H9 (cell line): Measurements from ENCODE around the gene CHM. TPM values are rescaled to one million over a fixed set of nuclear protein-coding genes. Genes with fewer than 3 reads are reported as not detected.
"Not testable (repeated sequence)": the region's sequence is repeated elsewhere in the genome, so short reads cannot be mapped to it uniquely, and the experiment has no call there.

ENCODE experiments used
- DNase-seq: peaks from one replicate; pipeline ENCODE4 v3.0.0-alpha.2; 2017
- H2AFZ ChIP-seq: one replicate; pipeline ENCODE4 v1.6.1; 2013; ENCODE audit warnings: mild to moderate bottlenecking, low read length, control low read depth, moderate library complexity
- H2AK5ac ChIP-seq: 2 replicates; pipeline ENCODE4 v1.6.1; 2013; ENCODE audit warnings: low read length, control low read depth, mixed read lengths; ENCODE audit not compliant: insufficient read length
- H2BK120ac ChIP-seq: one replicate; pipeline ENCODE4 v1.6.1; 2013; ENCODE audit warnings: low read depth, mild to moderate bottlenecking, low read length, control low read depth, inconsistent platforms; ENCODE audit not compliant: poor library complexity, severe bottlenecking
- H2BK12ac ChIP-seq: 2 replicates; pipeline ENCODE4 v1.6.1; 2013; ENCODE audit warnings: low read length, control low read depth, mixed read lengths, low read depth; ENCODE audit not compliant: insufficient read length
- H2BK15ac ChIP-seq: 2 replicates; pipeline ENCODE4 v1.6.1; 2013; ENCODE audit warnings: low read depth, low read length, control low read depth
- H2BK20ac ChIP-seq: one replicate; pipeline ENCODE4 v1.6.1; 2013; ENCODE audit warnings: low read depth, mild to moderate bottlenecking, low read length, control low read depth, inconsistent platforms; ENCODE audit not compliant: poor library complexity, severe bottlenecking
- H2BK5ac ChIP-seq: 2 replicates; pipeline ENCODE4 v1.6.1; 2013; ENCODE audit warnings: low read length, control low read depth, mixed read lengths; ENCODE audit not compliant: insufficient read length
- H3K14ac ChIP-seq: 2 replicates; pipeline ENCODE4 v1.6.1; 2013; ENCODE audit warnings: low read length, control low read depth; ENCODE audit not compliant: insufficient read depth
- H3K18ac ChIP-seq: 2 replicates; pipeline ENCODE4 v1.6.1; 2013; ENCODE audit warnings: low read depth, mild to moderate bottlenecking, mixed read lengths, low read length, control low read depth; ENCODE audit not compliant: insufficient read length
- H3K23ac ChIP-seq: 2 replicates; pipeline ENCODE4 v1.6.1; 2013; ENCODE audit warnings: low read length, control low read depth, mixed read lengths, low read depth; ENCODE audit not compliant: insufficient read length
- H3K23me2 ChIP-seq: 2 replicates; pipeline ENCODE4 v1.6.1; 2013; ENCODE audit warnings: low read depth, mild to moderate bottlenecking, mixed read lengths, low read length, control low read depth; ENCODE audit not compliant: insufficient read length, poor library complexity, severe bottlenecking
- H3K27ac ChIP-seq: 2 replicates; pipeline ENCODE4 v1.5.1; 2013; ENCODE audit warnings: low read length, control low read depth, mixed read lengths, low read depth; ENCODE audit not compliant: insufficient read length
- H3K27me3 ChIP-seq: 2 replicates; pipeline ENCODE4 v1.6.1; 2013; ENCODE audit warnings: low read length, control low read depth, inconsistent platforms; ENCODE audit not compliant: insufficient read depth
- H3K4ac ChIP-seq: 2 replicates; pipeline ENCODE4 v1.6.1; 2013; ENCODE audit warnings: low read depth, mild to moderate bottlenecking, control low read depth, inconsistent platforms, low read length, moderate library complexity
- H3K4me1 ChIP-seq: 2 replicates; pipeline ENCODE4 v1.6.1; 2013; ENCODE audit warnings: low read length, control low read depth, inconsistent platforms; ENCODE audit not compliant: insufficient read depth
- H3K4me2 ChIP-seq: 2 replicates; pipeline ENCODE4 v1.6.1; 2013; ENCODE audit warnings: low read length, control low read depth, mixed read lengths; ENCODE audit not compliant: insufficient read length, insufficient read depth
- H3K56ac ChIP-seq: 2 replicates; pipeline ENCODE4 v1.6.1; 2013; ENCODE audit warnings: low read depth, mild to moderate bottlenecking, mixed read lengths, low read length, control low read depth; ENCODE audit not compliant: insufficient read length
- H3K79me1 ChIP-seq: 2 replicates; pipeline ENCODE4 v1.6.1; 2013; ENCODE audit warnings: low read depth, mild to moderate bottlenecking, moderate library complexity, low read length, control low read depth, inconsistent platforms; ENCODE audit not compliant: insufficient read depth, poor library complexity, severe bottlenecking
- H3K79me2 ChIP-seq: 2 replicates; pipeline ENCODE4 v1.6.1; 2013; ENCODE audit warnings: low read length, control low read depth, inconsistent platforms; ENCODE audit not compliant: insufficient read depth
- H3K9ac ChIP-seq: 2 replicates; pipeline ENCODE4 v1.6.1; 2013; ENCODE audit warnings: low read length, control low read depth, mixed read lengths; ENCODE audit not compliant: insufficient read length; ENCODE audit errors: extremely low read depth
- H3K9me3 ChIP-seq: one replicate; pipeline ENCODE4 v1.6.1; 2013; ENCODE audit warnings: low read depth, low read length, inconsistent platforms; ENCODE audit not compliant: control insufficient read depth
- H3T11ph ChIP-seq: one replicate; pipeline ENCODE4 v1.6.1; 2013; ENCODE audit warnings: mild to moderate bottlenecking, low read length, control low read depth, inconsistent platforms
- H4K20me1 ChIP-seq: one replicate; pipeline ENCODE4 v1.6.1; 2013; ENCODE audit not compliant: control insufficient read depth, insufficient read length, insufficient read depth
- H4K5ac ChIP-seq: 2 replicates; pipeline ENCODE4 v1.6.1; 2013; ENCODE audit warnings: low read depth, mild to moderate bottlenecking, mixed read lengths, low read length, control low read depth; ENCODE audit not compliant: insufficient read length
- H4K8ac ChIP-seq: replicated peaks from 2 replicates; pipeline ENCODE4 v1.6.1; 2013; ENCODE audit warnings: low read length, control low read depth, mixed read lengths, low read depth; ENCODE audit not compliant: insufficient read length
- H4K91ac ChIP-seq: 2 replicates; pipeline ENCODE4 v1.6.1; 2013; ENCODE audit warnings: low read depth, mild to moderate bottlenecking, moderate library complexity, mixed read lengths, low read length, control low read depth; ENCODE audit not compliant: insufficient read length
- H3K27ac Mint-ChIP-seq, 3 experiments: 2 replicates in 2 of 3; 3 replicates in 1 of 3; pipeline ENCODE4 v1.8.0; 2020 to 2021; ENCODE audit warnings: mixed read lengths in 3 of 3, mild to moderate bottlenecking in 1 of 3, moderate library complexity in 1 of 3
- H3K27me3 Mint-ChIP-seq: 2 replicates; pipeline ENCODE4 v1.8.0; 2021; ENCODE audit warnings: low read depth, mild to moderate bottlenecking, moderate library complexity, mixed read lengths
- H3K36me3 Mint-ChIP-seq, 3 experiments: 2 replicates in 2 of 3; 3 replicates in 1 of 3; pipeline ENCODE4 v1.8.0; 2020 to 2021; ENCODE audit warnings: low read depth in 3 of 3, mixed read lengths in 3 of 3; ENCODE audit not compliant: insufficient read depth in 1 of 3
- H3K4me1 Mint-ChIP-seq, 2 experiments: 2 replicates each; pipeline ENCODE4 v1.8.0; 2020; ENCODE audit warnings: mixed read lengths in 2 of 2
- H3K4me3 Mint-ChIP-seq, 2 experiments: 2 replicates in 1 of 2; 3 replicates in 1 of 2; pipeline ENCODE4 v1.8.0; 2020 to 2021; ENCODE audit warnings: mild to moderate bottlenecking in 2 of 2, mixed read lengths in 2 of 2, moderate library complexity in 1 of 2
- H3K9me3 Mint-ChIP-seq, 2 experiments: 2 replicates in 1 of 2; 3 replicates in 1 of 2; pipeline ENCODE4 v1.8.0; 2020; ENCODE audit warnings: mild to moderate bottlenecking in 2 of 2, mixed read lengths in 2 of 2, moderate library complexity in 1 of 2
- WGBS: extraction: QIAGEN DNeasy Blood & Tissue Kit; methylation state at CpG from one replicate; pipeline ENCODE4 v1.1.7; 2013; ENCODE audit warnings: missing lambda C conversion rate, low lambda C conversion rate, mixed read lengths; ENCODE audit not compliant: insufficient read length; ENCODE audit errors: extremely low coverage; 5-methylcytosine and 5-hydroxymethylcytosine counted together
- total RNA-seq: library from RNA; stranded (reverse); gene quantifications from 2 replicates; pipeline ENCODE4 v1.2.1, GENCODE V29; 2021

The CHM gene
- total RNA-seq, 1 experiment from 2014 or later: 28.4 TPM

- H3K56ac ChIP-seq, H2BK20ac ChIP-seq, DNase-seq, H3K27me3 Mint-ChIP-seq, H2BK5ac ChIP-seq, H2AFZ ChIP-seq, H2BK12ac ChIP-seq, H3K4me1 ChIP-seq, H4K20me1 ChIP-seq, H4K5ac ChIP-seq, H3K27ac Mint-ChIP-seq, H4K91ac ChIP-seq, H3K4me2 ChIP-seq, H2BK120ac ChIP-seq, H3K23me2 ChIP-seq, H2BK15ac ChIP-seq, H3K27ac ChIP-seq, H3K79me2 ChIP-seq, H3T11ph ChIP-seq, H3K79me1 ChIP-seq, H3K4me3 Mint-ChIP-seq, H3K23ac ChIP-seq, H3K27me3 ChIP-seq, H3K9me3 ChIP-seq, H4K8ac ChIP-seq, H3K14ac ChIP-seq, H2AK5ac ChIP-seq, H3K18ac ChIP-seq, H3K9ac ChIP-seq, H3K4ac ChIP-seq: not testable (repeated sequence)
- Mint-ChIP-seq H3K4me1 (peaks cover 40 to 43% of the 10 kb centered on the region in 2 experiments), H3K36me3 (peaks cover 21 to 34% (median 25%) of the 10 kb centered on the region in 3 experiments), H3K9me3 (peaks cover 10 to 47% of the 10 kb centered on the region in 2 experiments; a peak in 4 of 5 replicates)
- WGBS: no CpG with 5 or more reads among the region's 4 CpGs
These were observed 39.5 kb downstream of the CHM start for GRCh38 chrX:86007891-86008290.
